IPS DF 6.9 (cell line): ENCODE results near the gene ICAM5.
"Not testable (repeated sequence)": the region's sequence is repeated elsewhere in the genome, so short reads cannot be mapped to it uniquely, and the experiment has no call there.

Source experiments
- DNase-seq: peaks from one replicate; pipeline ENCODE4 v3.0.0-alpha.2; 2013; ENCODE audit warnings: low read depth, low spot score
- H3K27ac ChIP-seq: one replicate; pipeline ENCODE4 v1.5.1; 2013; ENCODE audit warnings: low read length, control low read depth
- H3K27me3 ChIP-seq: 2 replicates; pipeline ENCODE4 v1.6.1; 2013; ENCODE audit warnings: mild to moderate bottlenecking, low read length; ENCODE audit not compliant: control insufficient read depth, insufficient read depth
- H3K36me3 ChIP-seq: 2 replicates; pipeline ENCODE4 v1.6.1; 2013; ENCODE audit warnings: low read length; ENCODE audit not compliant: control insufficient read depth, insufficient read depth
- H3K4me1 ChIP-seq: 2 replicates; pipeline ENCODE4 v1.6.1; 2013; ENCODE audit warnings: low read length; ENCODE audit not compliant: control insufficient read depth, insufficient read depth
- H3K4me3 ChIP-seq: 2 replicates; pipeline ENCODE4 v1.5.1; 2013; ENCODE audit warnings: mild to moderate bottlenecking, low read length
- H3K9me3 ChIP-seq: 2 replicates; pipeline ENCODE4 v1.6.1; 2013; ENCODE audit warnings: low read length, inconsistent platforms; ENCODE audit not compliant: control insufficient read depth, insufficient read depth
- WGBS: extraction: QIAGEN DNeasy Blood & Tissue Kit; methylation state at CpG from one replicate; pipeline ENCODE4 v1.1.7; 2013; ENCODE audit warnings: mixed read lengths, missing lambda C conversion rate; ENCODE audit not compliant: insufficient read length, insufficient coverage; 5-methylcytosine and 5-hydroxymethylcytosine counted together

ICAM5 gene

DNA sequence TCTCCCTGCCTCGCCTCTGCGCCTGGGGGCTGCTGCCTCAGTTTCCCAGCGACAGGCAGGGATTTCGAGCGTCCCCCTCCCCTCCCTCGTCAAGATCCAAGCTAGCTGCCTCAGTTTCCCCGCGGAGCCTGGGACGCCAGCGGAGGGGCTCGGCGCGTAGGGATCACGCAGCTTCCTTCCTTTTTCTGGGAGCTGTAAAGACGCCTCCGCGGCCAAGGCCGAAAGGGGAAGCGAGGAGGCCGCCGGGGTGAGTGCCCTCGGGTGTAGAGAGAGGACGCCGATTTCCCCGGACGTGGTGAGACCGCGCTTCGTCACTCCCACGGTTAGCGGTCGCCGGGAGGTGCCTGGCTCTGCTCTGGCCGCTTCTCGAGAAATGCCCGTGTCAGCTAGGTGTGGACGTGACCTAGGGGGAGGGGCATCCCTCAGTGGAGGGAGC is 19.6 kb upstream of the ICAM5 start:
- no peaks in the 10 kb centered on the region for H3K9me3 ChIP-seq
- H3K4me3 ChIP-seq = peak overlapping the region; percentile 35; the same call in 1 of the 2 replicates
- no peak for DNase-seq
- H3K27me3 ChIP-seq = peaks cover 10% of the 10 kb centered on the region
- no peaks in the 10 kb centered on the region; the same call in 1 of the 2 replicates for H3K36me3 ChIP-seq
- H3K4me1 ChIP-seq = peaks cover 4% of the 10 kb centered on the region; the same call in 1 of the 2 replicates
- WGBS = no CpG with 5 or more reads among the region's 37 CpGs
- no peak overlapping the region for H3K27ac ChIP-seq

DNA sequence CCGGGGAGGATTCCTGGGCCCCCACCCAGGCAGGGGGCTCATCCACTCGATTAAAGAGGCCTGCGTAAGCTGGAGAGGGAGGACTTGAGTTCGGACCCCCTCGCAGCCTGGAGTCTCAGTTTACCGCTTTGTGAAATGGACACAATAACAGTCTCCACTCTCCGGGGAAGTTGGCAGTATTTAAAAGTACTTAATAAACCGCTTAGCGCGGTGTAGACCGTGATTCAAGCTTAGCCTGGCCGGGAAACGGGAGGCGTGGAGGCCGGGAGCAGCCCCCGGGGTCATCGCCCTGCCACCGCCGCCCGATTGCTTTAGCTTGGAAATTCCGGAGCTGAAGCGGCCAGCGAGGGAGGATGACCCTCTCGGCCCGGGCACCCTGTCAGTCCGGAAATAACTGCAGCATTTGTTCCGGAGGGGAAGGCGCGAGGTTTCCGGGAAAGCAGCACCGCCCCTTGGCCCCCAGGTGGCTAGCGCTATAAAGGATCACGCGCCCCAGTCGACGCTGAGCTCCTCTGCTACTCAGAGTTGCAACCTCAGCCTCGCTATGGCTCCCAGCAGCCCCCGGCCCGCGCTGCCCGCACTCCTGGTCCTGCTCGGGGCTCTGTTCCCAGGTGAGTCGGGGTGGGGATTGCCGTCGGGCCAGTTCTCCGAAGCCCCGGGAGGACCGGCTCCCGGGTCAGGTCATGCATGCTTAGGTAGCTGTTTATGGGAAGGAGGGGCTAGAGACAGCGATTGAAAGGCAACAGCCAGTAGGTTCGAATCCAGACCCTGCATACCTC is 18.9 kb upstream of the ICAM5 start, which contains the start of gene ICAM1:
ICAM1 (plus strand) TSS at position 505 of the 779 bp plus-strand sequence; CDS start at position 545, 40 bp downstream.
- Histone ChIP-seq H3K4me3 (peak within 1 kb of the TSS; percentile 35; the same call in 1 of the 2 replicates), H3K9me3 (no peaks in the 10 kb centered on the region), H3K36me3 (no peaks in the 10 kb centered on the region; the same call in 1 of the 2 replicates), H3K4me1 (peaks cover 4% of the 10 kb centered on the region; the same call in 1 of the 2 replicates), H3K27me3 (peaks cover 10% of the 10 kb centered on the region), H3K27ac (no peak within 1 kb of the TSS)
- no CpG with 5 or more reads among the region's 51 CpGs for WGBS
- DNase-seq = no peak

DNA sequence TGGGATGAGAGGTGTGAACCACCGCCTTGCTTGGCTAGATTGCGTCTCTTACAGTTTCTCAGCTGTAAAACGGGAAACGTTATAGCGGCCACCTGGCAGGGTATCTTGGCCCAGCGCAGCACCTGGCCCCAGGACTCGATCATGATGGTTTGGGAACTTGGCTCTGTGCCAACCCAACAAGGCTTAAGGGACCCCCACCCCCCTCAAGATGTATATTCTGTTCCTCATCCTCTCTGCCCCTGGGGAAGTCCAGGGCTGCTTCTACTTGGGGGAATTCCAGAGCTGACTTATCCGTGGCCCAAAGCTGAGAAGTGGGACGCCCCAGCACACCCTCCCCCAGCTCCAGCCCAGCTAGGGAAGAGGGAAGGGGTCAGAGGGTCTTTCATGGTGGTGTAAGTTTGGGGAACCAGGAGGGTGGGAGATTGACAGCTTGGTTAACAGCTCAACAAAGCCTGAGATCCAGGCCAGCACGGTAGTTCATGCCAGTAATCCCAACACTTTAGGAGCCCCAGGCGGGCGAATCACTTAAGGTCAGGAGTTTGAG is 18.1 kb upstream of the ICAM5 start:
- Histone ChIP-seq H3K4me1 (peaks cover 4% of the 10 kb centered on the region; the same call in 1 of the 2 replicates), H3K27ac (no peak overlapping the region), H3K36me3 (no peaks in the 10 kb centered on the region; the same call in 1 of the 2 replicates), H3K9me3 (no peaks in the 10 kb centered on the region), H3K27me3 (peaks cover 10% of the 10 kb centered on the region), H3K4me3 (no peak overlapping the region)
- DNase-seq = no peak
- WGBS = no CpG with 5 or more reads among the region's 12 CpGs

DNA sequence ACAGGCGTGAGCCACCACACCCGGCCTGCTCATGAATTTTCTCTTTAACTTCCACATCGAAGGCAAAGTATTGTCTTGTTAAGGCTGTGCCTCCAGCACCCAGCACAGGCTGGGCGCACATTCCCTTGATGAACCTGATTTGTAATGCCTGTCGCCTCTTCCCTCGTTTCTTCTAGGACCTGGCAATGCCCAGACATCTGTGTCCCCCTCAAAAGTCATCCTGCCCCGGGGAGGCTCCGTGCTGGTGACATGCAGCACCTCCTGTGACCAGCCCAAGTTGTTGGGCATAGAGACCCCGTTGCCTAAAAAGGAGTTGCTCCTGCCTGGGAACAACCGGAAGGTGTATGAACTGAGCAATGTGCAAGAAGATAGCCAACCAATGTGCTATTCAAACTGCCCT is 15.2 kb upstream of the ICAM5 start:
- Histone ChIP-seq H3K9me3 (no peaks in the 10 kb centered on the region), H3K27ac (no peak overlapping the region), H3K27me3 (peaks cover 10% of the 10 kb centered on the region), H3K36me3 (no peaks in the 10 kb centered on the region; the same call in 1 of the 2 replicates), H3K4me3 (no peak overlapping the region), H3K4me1 (peaks cover 4% of the 10 kb centered on the region; the same call in 1 of the 2 replicates)
- WGBS = no CpG with 5 or more reads among the region's 10 CpGs
- DNase-seq = no peak

DNA sequence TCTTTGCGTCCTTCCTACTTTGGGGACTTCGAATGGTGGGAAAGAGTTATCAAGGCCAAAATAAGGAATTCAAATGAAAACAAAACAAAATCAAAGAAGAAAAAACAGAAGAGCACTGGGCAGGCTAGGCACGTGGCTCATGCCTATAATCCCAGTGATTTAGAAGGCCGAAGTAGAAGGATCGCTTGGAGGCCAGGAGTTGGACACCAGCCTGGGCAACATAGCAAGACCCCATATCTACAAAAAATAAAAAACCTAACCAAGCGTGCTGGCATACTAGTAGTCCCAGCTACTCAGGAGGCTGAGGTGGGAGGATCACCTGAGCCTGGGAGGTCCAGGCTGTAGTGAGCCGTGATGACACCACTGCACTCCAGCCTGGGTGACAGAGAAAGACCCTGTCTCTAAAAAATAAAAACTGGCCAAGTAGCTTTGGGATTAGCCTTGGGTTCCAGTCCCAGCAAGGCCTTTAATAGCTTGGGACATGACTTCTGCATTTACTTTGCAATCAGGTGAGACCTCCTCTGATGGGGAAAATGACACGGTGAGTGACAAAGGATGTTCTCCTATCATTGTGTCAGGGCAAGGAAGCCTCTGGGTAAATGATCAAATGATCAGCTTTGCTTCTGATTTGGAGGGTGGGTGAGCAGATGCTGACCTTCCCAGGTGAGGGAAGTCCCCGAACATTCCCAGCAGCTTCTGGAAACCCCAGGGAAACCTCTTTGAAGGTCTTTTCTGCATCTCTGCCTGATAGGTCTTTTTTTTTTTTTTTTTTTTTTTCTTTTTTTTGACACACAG is 11.8 kb upstream of the ICAM5 start:
- DNase-seq = no peak
- H3K4me3 ChIP-seq = no peak overlapping the region
- H3K36me3 ChIP-seq = no peaks in the 10 kb centered on the region
- no peaks in the 10 kb centered on the region for H3K9me3 ChIP-seq
- WGBS = no CpG with 5 or more reads among the region's 9 CpGs
- H3K27ac ChIP-seq = no peak overlapping the region
- no peaks in the 10 kb centered on the region for H3K4me1 ChIP-seq
- no peaks in the 10 kb centered on the region for H3K27me3 ChIP-seq

DNA sequence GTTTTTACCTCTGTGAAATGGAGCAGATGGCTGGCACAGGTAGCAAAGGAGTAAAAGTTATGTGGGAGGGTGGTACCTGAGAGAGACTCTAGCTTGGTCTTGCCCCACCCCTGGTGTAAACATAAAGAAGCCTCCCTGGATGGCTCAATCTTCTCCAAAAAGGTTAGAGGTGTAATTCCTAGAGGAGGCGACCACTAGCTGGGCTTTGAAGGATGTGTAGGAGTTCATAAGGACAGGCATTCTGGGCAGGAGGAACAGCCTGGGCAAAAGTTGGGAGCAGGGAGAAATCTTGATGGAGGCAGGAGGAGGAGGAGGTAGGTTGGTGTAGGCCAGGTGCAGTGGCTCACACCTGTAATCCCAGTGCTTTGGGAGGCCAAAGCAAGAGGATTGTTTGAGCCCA is 10.8 kb upstream of the ICAM5 start:
- Histone ChIP-seq H3K9me3 (no peaks in the 10 kb centered on the region), H3K27ac (no peak overlapping the region), H3K4me1 (peaks cover 2% of the 10 kb centered on the region), H3K27me3 (no peaks in the 10 kb centered on the region), H3K36me3 (no peaks in the 10 kb centered on the region), H3K4me3 (no peak overlapping the region)
- DNase-seq = no peak
- no CpG with 5 or more reads among the region's 1 CpG for WGBS

DNA sequence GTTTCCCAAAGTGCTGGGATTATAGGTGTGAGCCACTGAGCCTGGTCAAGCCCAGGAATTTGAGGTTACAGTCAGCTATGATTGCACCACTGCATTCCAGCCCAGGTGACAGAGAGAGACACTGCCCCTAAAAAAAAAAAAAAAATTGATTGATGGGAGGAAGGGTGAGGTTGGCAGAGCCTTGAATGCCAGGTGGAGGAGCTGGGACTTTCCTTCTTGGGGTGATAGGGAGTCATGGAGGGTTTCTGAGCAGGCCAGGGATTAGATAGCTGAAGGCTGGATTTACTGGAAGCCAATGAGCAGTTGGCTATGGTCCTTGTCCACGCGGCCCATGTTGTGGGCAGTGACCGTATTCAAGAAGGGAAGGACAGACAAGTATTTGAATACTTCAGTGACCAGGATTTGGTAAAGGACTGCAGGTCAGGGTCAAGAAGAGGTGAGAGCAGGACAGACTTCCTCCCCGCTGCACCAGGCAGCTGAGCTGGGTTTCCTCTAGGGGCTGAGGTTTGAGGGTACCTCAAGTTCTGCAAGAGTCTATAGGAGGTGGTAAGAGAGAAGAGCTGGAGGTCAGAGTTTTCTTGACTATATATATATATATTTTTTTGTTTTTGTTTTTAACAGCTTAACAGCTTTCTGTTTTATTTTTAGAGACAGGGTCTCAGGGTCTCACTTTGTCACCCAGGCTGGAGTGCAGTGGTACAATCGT is 9.9 kb upstream of the ICAM5 start:
- no peaks in the 10 kb centered on the region for H3K9me3 ChIP-seq
- H3K4me1 ChIP-seq = peaks cover 2% of the 10 kb centered on the region
- H3K4me3 ChIP-seq = no peak overlapping the region
- H3K27ac ChIP-seq = no peak overlapping the region
- H3K27me3 ChIP-seq = no peaks in the 10 kb centered on the region
- H3K36me3 ChIP-seq = no peaks in the 10 kb centered on the region
- no peak for DNase-seq
- no CpG with 5 or more reads among the region's 5 CpGs for WGBS

DNA sequence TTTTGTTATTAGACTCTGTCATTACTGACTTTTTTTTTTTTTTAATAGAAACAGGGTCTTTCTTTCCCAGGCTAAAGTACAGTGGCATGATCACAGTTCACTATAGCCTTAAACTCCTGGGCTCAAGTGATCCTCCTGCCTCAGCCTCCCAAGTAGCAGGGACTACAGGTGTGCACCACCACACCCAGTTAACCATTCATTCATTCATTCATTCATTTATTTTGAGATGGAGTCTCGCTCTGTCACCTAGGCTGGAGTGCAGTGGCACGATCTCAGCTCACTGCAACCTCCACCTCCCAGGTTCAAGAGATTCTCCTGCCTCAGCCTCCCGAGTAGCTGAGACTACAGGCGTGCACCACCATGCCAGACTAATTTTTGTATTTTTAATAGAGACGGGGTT is 7.7 kb upstream of the ICAM5 start:
- no CpG with 5 or more reads among the region's 5 CpGs for WGBS
- DNase-seq, H3K36me3 ChIP-seq, H3K27me3 ChIP-seq, H3K4me3 ChIP-seq, H3K9me3 ChIP-seq, H3K4me1 ChIP-seq, H3K27ac ChIP-seq: not testable (repeated sequence)

DNA sequence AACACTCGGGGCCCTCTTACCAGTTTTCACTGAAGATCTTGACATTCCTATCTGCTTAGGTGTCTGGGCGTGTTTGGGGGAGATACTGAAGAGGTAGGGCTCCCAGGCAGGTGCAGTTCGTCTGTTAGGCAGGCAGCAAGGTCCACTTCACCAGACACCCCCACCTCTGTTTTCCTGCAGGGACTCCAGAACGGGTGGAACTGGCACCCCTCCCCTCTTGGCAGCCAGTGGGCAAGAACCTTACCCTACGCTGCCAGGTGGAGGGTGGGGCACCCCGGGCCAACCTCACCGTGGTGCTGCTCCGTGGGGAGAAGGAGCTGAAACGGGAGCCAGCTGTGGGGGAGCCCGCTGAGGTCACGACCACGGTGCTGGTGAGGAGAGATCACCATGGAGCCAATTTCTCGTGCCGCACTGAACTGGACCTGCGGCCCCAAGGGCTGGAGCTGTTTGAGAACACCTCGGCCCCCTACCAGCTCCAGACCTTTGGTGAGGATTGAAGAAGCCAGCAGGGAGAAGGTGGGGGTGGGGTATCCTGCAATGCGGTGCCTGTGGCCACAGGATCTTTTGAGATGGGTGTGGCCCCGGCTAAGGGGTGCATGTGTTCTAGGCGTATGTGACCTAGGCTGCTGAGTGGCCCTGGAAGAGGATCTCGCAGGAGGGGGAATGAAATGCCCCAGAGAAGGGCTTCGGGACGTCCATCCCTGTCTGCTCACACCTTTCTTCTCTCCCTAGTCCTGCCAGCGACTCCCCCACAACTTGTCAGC is 6.3 kb upstream of the ICAM5 start:
- Histone ChIP-seq H3K9me3 (no peaks in the 10 kb centered on the region), H3K4me3 (no peak overlapping the region), H3K36me3 (no peaks in the 10 kb centered on the region; the same call in 1 of the 2 replicates), H3K27ac (no peak overlapping the region), H3K27me3 (peaks cover 9% of the 10 kb centered on the region), H3K4me1 (peaks cover 5% of the 10 kb centered on the region)
- DNase-seq = no peak
- WGBS = no CpG with 5 or more reads among the region's 23 CpGs
